ENCODE measurements around the gene OR4D9. TPM values are rescaled to one million over a fixed set of nuclear protein-coding genes. Genes with fewer than 3 reads are reported as not detected.
"Not testable (repeated sequence)": the region's sequence is repeated elsewhere in the genome, so short reads cannot be mapped to it uniquely, and the experiment has no call there.

The OR4D9 gene
- polyA plus RNA-seq, 2 donors = not detected

GRCh38 chr11:59547605-59548308, 36.4 kb downstream of the OR4D9 start:
- not testable (repeated sequence) for H3K27me3 ChIP-seq (ENCODE audit: control insufficient read depth in 1 of 2, insufficient read depth in 2 of 2, low read length in 2 of 2); H3K4me1 ChIP-seq (ENCODE audit: control insufficient read depth in 2 of 2, insufficient read depth in 2 of 2, low read length in 1 of 2); H3K36me3 ChIP-seq (ENCODE audit: control insufficient read depth in 2 of 2, insufficient read depth in 2 of 2, low read length in 1 of 2); H3K4me3 ChIP-seq (ENCODE audit: low read depth in 1 of 2, low read length in 2 of 2); H3K9me3 ChIP-seq (ENCODE audit: control insufficient read depth in 2 of 2, insufficient read depth in 1 of 2, low read depth in 1 of 2, low read length in 1 of 2); H3K27ac ChIP-seq (ENCODE audit: low read depth in 2 of 2, low read length in 1 of 2)
- 85 to 89% methylated on average over 5 of the region's 5 CpGs for WGBS, 2 donors

GRCh38 chr11:59548309-59548656, 36.9 kb downstream of the OR4D9 start:
- peaks cover 0 to 2% of the 10 kb centered on the region in 2 donors for H3K9me3 ChIP-seq (ENCODE audit: control insufficient read depth in 2 of 2, insufficient read depth in 1 of 2, low read depth in 1 of 2, low read length in 1 of 2)
- 98% methylated on average over 5 of the region's 5 CpGs for WGBS, 2 donors
- no peaks in the 10 kb centered on the region for H3K36me3 ChIP-seq (ENCODE audit: control insufficient read depth in 2 of 2, insufficient read depth in 2 of 2, low read length in 1 of 2)
- H3K27ac ChIP-seq (ENCODE audit: low read depth in 2 of 2, low read length in 1 of 2) = no peak overlapping the region
- no peaks in the 10 kb centered on the region for H3K27me3 ChIP-seq (ENCODE audit: control insufficient read depth in 1 of 2, insufficient read depth in 2 of 2, low read length in 2 of 2)
- H3K4me1 ChIP-seq (ENCODE audit: control insufficient read depth in 2 of 2, insufficient read depth in 2 of 2, low read length in 1 of 2) = no peaks in the 10 kb centered on the region
- no peak overlapping the region for H3K4me3 ChIP-seq (ENCODE audit: low read depth in 1 of 2, low read length in 2 of 2)

GRCh38 chr11:59550368-59550841, 39.1 kb downstream of the OR4D9 start:
- H3K27ac ChIP-seq (ENCODE audit: low read depth in 2 of 2, low read length in 1 of 2) = peak overlapping the region; percentile 84 to 94
- no peaks in the 10 kb centered on the region for H3K4me1 ChIP-seq (ENCODE audit: control insufficient read depth in 2 of 2, insufficient read depth in 2 of 2, low read length in 1 of 2)
- H3K9me3 ChIP-seq (ENCODE audit: control insufficient read depth in 2 of 2, insufficient read depth in 1 of 2, low read depth in 1 of 2, low read length in 1 of 2) = no peaks in the 10 kb centered on the region
- H3K36me3 ChIP-seq (ENCODE audit: control insufficient read depth in 2 of 2, insufficient read depth in 2 of 2, low read length in 1 of 2) = no peaks in the 10 kb centered on the region
- no peaks in the 10 kb centered on the region for H3K27me3 ChIP-seq (ENCODE audit: control insufficient read depth in 1 of 2, insufficient read depth in 2 of 2, low read length in 2 of 2)
- H3K4me3 ChIP-seq (ENCODE audit: low read depth in 1 of 2, low read length in 2 of 2) = peak overlapping the region; percentile 48 to 58
- 1% methylated on average over 31 of the region's 31 CpGs for WGBS, 2 donors

GRCh38 chr11:59550842-59551658, 39.7 kb downstream of the OR4D9 start:
- Histone ChIP-seq H3K4me3 (ENCODE audit: low read depth in 1 of 2, low read length in 2 of 2) (peak overlapping the region; percentile 48 to 58), H3K9me3 (ENCODE audit: control insufficient read depth in 2 of 2, insufficient read depth in 1 of 2, low read depth in 1 of 2, low read length in 1 of 2) (no peaks in the 10 kb centered on the region), H3K27me3 (ENCODE audit: control insufficient read depth in 1 of 2, insufficient read depth in 2 of 2, low read length in 2 of 2) (no peaks in the 10 kb centered on the region), H3K36me3 (ENCODE audit: control insufficient read depth in 2 of 2, insufficient read depth in 2 of 2, low read length in 1 of 2) (no peaks in the 10 kb centered on the region), H3K4me1 (ENCODE audit: control insufficient read depth in 2 of 2, insufficient read depth in 2 of 2, low read length in 1 of 2) (no peaks in the 10 kb centered on the region), H3K27ac (ENCODE audit: low read depth in 2 of 2, low read length in 1 of 2) (peak overlapping the region; percentile 84 to 94)
- 1 to 2% methylated on average over 34 of the region's 34 CpGs for WGBS, 2 donors

- Histone ChIP-seq H3K4me3 (ENCODE audit: low read depth in 1 of 2, low read length in 2 of 2) (peak overlapping the region in 1 of 2 donors; percentile 58), H3K4me1 (ENCODE audit: control insufficient read depth in 2 of 2, insufficient read depth in 2 of 2, low read length in 1 of 2) (no peaks in the 10 kb centered on the region), H3K27ac (ENCODE audit: low read depth in 2 of 2, low read length in 1 of 2) (no peak overlapping the region), H3K36me3 (ENCODE audit: control insufficient read depth in 2 of 2, insufficient read depth in 2 of 2, low read length in 1 of 2) (no peaks in the 10 kb centered on the region), H3K27me3 (ENCODE audit: control insufficient read depth in 1 of 2, insufficient read depth in 2 of 2, low read length in 2 of 2) (no peaks in the 10 kb centered on the region), H3K9me3 (ENCODE audit: control insufficient read depth in 2 of 2, insufficient read depth in 1 of 2, low read depth in 1 of 2, low read length in 1 of 2) (no peaks in the 10 kb centered on the region)
- WGBS, 2 donors = 35 to 37% methylated on average over 30 of the region's 30 CpGs
Measured at GRCh38 chr11:59551659-59552521, 40.6 kb downstream of the OR4D9 start.

GRCh38 chr11:59552844-59553243, 41.5 kb downstream of the OR4D9 start:
- no peak overlapping the region for H3K4me3 ChIP-seq (ENCODE audit: low read depth in 1 of 2, low read length in 2 of 2)
- H3K27ac ChIP-seq (ENCODE audit: low read depth in 2 of 2, low read length in 1 of 2) = peak overlapping the region in 1 of 2 donors; percentile 22
- H3K27me3 ChIP-seq (ENCODE audit: control insufficient read depth in 1 of 2, insufficient read depth in 2 of 2, low read length in 2 of 2) = no peaks in the 10 kb centered on the region
- H3K9me3 ChIP-seq (ENCODE audit: control insufficient read depth in 2 of 2, insufficient read depth in 1 of 2, low read depth in 1 of 2, low read length in 1 of 2) = no peaks in the 10 kb centered on the region
- WGBS, 2 donors = 53 to 54% methylated on average over 2 of the region's 2 CpGs
- no peaks in the 10 kb centered on the region for H3K36me3 ChIP-seq (ENCODE audit: control insufficient read depth in 2 of 2, insufficient read depth in 2 of 2, low read length in 1 of 2)
- no peaks in the 10 kb centered on the region for H3K4me1 ChIP-seq (ENCODE audit: control insufficient read depth in 2 of 2, insufficient read depth in 2 of 2, low read length in 1 of 2)

- Histone ChIP-seq H3K36me3 (ENCODE audit: control insufficient read depth in 2 of 2, insufficient read depth in 2 of 2, low read length in 1 of 2) (no peaks in the 10 kb centered on the region), H3K27me3 (ENCODE audit: control insufficient read depth in 1 of 2, insufficient read depth in 2 of 2, low read length in 2 of 2) (no peaks in the 10 kb centered on the region), H3K27ac (ENCODE audit: low read depth in 2 of 2, low read length in 1 of 2) (no peak overlapping the region), H3K9me3 (ENCODE audit: control insufficient read depth in 2 of 2, insufficient read depth in 1 of 2, low read depth in 1 of 2, low read length in 1 of 2) (no peaks in the 10 kb centered on the region), H3K4me3 (ENCODE audit: low read depth in 1 of 2, low read length in 2 of 2) (no peak overlapping the region), H3K4me1 (ENCODE audit: control insufficient read depth in 2 of 2, insufficient read depth in 2 of 2, low read length in 1 of 2) (no peaks in the 10 kb centered on the region)
- WGBS, 2 donors = 97% methylated on average over 21 of the region's 21 CpGs
Measured at GRCh38 chr11:59553323-59553722, 42.0 kb downstream of the OR4D9 start.

GRCh38 chr11:59555601-59556114, 44.3 kb downstream of the OR4D9 start:
- Histone ChIP-seq H3K36me3 (ENCODE audit: control insufficient read depth in 2 of 2, insufficient read depth in 2 of 2, low read length in 1 of 2) (no peaks in the 10 kb centered on the region), H3K9me3 (ENCODE audit: control insufficient read depth in 2 of 2, insufficient read depth in 1 of 2, low read depth in 1 of 2, low read length in 1 of 2) (no peaks in the 10 kb centered on the region), H3K4me1 (ENCODE audit: control insufficient read depth in 2 of 2, insufficient read depth in 2 of 2, low read length in 1 of 2) (no peaks in the 10 kb centered on the region), H3K27me3 (ENCODE audit: control insufficient read depth in 1 of 2, insufficient read depth in 2 of 2, low read length in 2 of 2) (no peaks in the 10 kb centered on the region), H3K4me3 (ENCODE audit: low read depth in 1 of 2, low read length in 2 of 2) (peak overlapping the region in 1 of 2 donors; percentile 37), H3K27ac (ENCODE audit: low read depth in 2 of 2, low read length in 1 of 2) (no peak overlapping the region)
- WGBS, 2 donors = 35 to 41% methylated on average over 17 of the region's 17 CpGs

All from esophagus (tissue), 2 donors.